ENCODE results near the gene RHOU. TPM values are rescaled to one million over a fixed set of nuclear protein-coding genes. Genes with fewer than 3 reads are reported as not detected.
"Not testable (repeated sequence)": the region's sequence is repeated elsewhere in the genome, so short reads cannot be mapped to it uniquely, and the experiment has no call there.

The RHOU gene
- polyA plus RNA-seq (2012; ENCODE audit: missing spikeins) = 0.06 TPM

DNA sequence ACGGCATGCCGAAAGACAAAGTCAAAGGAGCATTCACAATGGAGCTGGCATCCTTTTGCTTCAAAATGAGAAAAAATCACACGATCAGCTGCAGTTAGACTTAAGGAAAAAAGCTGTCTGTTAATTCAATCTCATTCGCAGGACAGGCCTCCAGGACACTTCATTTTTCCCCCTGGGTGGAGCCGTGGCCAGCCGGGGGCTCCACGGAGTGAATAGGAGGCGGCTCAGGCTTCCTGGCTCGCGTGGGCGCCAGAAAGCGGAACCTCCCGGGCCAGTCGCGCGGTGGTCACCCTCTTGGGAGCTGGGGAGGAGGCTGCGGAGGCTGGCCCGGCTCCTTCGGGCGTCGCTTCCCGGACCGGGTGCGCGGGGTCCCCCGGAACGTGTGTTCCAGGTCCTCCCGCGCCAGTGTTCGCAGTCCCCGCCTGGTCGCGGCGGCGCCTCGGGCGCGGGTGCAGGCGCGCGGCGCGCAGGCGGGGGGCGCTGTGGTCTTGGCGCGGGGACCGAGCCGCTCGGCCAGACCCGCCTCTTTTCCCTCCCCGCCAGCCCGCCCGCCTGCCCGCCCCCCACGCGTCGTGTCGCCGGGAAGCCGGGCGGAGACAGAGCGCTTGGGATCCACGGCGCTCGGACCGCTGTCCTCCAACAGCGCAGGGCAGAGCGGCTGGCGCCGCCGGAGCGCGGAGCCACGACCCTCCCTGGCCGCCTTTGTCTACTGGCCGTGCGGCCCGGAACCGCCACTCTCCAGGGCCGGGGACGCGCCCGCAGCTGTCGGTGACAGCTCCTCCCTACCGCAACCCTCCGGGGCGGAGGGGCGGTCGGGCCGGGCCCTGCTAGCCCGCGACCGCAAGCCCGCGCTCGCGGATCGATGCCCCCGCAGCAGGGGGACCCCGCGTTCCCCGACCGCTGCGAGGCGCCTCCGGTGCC lies at the start of gene RHOU:
TSS of gene RHOU (plus strand) at position 599 of the 921 bp plus-strand sequence. CDS start at position 863, 264 bp downstream.
- FAIRE-seq (no peak), DNase-seq (ENCODE audit: insufficient read length) (peak; percentile 24)

DNA sequence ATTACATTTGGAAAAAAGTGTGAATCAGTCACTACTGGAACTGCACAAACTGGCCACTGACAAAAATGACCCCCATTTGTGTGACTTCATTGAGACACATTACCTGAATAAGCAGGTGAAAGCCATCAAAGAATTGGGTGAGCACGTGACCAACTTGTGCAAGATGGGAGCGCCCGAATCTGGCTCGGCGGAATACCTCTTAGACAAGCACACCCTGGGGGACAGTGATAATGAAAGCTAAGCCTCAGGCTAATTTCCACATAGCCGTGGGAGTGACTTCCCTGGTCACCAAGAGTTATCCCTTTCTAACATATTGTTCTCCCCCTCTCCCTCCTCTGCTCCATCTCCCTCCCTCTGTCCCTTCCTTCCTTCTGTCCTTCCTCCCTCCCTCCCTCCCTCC lies 47.7 kb upstream of the RHOU start:
- no peak for FAIRE-seq

More for the DNA sequence above, at the start of gene RHOU:
- TF ChIP-seq TAF1 (IDR thresholded peaks at IDR 0.05; ENCODE audit: borderline replicate concordance, low read depth, low read length) (no peak), POLR2AphosphoS5 (IDR thresholded peaks at IDR 0.05; ENCODE audit: low read depth, low read length) (no peak), POLR2A (IDR thresholded peaks at IDR 0.05; ENCODE audit: low read depth, low read length) (no peak)

DNA sequence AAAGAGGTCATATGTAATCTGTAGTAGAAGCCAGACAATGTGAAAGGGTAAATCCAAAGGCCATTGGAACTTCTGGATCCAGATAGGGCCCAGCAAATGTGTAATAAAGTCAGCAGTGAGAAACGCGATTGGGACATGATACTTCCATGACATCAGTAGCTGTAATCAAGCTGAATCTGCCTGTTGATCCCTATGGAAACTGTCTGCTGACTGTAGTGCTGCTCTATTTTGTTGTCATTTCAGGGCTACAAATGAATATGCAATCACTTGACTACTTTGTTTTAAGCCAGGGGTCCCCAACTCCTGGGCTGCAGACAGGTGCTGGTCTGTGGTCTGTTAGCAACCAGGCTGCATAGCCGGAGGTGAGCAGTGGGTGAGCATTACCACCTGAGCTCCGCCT lies 46.0 kb upstream of the RHOU start:
- no peak for FAIRE-seq
- TF ChIP-seq TAF1 (IDR thresholded peaks at IDR 0.05; ENCODE audit: borderline replicate concordance, low read depth, low read length) (no peak), POLR2AphosphoS5 (IDR thresholded peaks at IDR 0.05; ENCODE audit: low read depth, low read length) (no peak), POLR2A (IDR thresholded peaks at IDR 0.05; ENCODE audit: low read depth, low read length) (no peak)
- no peak for DNase-seq (ENCODE audit: insufficient read length)

More for the DNA sequence above, 47.7 kb upstream of the RHOU start:
- TF ChIP-seq TAF1 (IDR thresholded peaks at IDR 0.05; ENCODE audit: borderline replicate concordance, low read depth, low read length) (no peak), POLR2AphosphoS5 (IDR thresholded peaks at IDR 0.05; ENCODE audit: low read depth, low read length) (no peak), POLR2A (IDR thresholded peaks at IDR 0.05; ENCODE audit: low read depth, low read length) (no peak)
- DNase-seq (ENCODE audit: insufficient read length) = no peak

DNA sequence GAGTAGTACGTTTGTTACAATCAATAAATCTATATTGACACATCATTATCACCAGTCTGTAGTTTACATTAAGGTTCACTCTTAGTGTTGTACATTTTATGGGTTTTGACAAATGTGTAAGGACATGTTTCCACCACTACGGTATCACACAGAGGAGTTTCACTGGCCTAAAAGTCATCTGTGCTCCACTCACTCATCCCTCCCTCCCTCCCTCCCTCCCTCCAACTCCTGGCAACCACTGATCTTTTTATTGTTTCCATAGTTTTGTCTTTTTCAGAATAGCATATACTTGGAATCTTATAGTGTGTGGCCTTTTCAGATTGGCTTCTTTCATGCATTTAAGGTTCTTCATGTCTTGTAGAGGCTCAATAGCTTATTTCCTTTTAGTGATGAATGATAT lies 44.1 kb upstream of the RHOU start:
- no peak for TF ChIP-seq TAF1 (IDR thresholded peaks at IDR 0.05; ENCODE audit: borderline replicate concordance, low read depth, low read length)
- no peak for TF ChIP-seq POLR2AphosphoS5 (IDR thresholded peaks at IDR 0.05; ENCODE audit: low read depth, low read length)
- TF ChIP-seq POLR2A (IDR thresholded peaks at IDR 0.05; ENCODE audit: low read depth, low read length) = no peak
- no peak for FAIRE-seq
- DNase-seq (ENCODE audit: insufficient read length) = no peak

DNA sequence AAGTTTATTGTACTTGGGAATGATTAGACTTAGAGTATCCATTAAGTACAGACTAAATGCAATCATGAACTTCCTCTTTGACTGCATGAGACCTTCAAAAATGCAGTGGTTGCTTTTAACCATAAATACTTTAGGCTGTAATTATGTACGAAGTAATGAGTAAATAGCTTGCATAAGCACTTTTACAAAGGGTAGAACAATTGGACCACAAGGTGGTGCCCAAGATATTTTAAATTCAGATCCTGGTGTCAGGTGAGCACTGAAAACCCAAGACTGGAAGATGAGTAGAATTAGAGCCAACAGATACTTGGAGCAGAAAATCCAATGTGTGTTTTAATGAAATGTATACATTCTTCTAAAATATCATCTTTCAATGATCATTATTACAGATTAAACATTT lies 43.4 kb upstream of the RHOU start:
- no peak for DNase-seq (ENCODE audit: insufficient read length)
- no peak for FAIRE-seq
- TF ChIP-seq TAF1 (IDR thresholded peaks at IDR 0.05; ENCODE audit: borderline replicate concordance, low read depth, low read length) (no peak), POLR2AphosphoS5 (IDR thresholded peaks at IDR 0.05; ENCODE audit: low read depth, low read length) (no peak), POLR2A (IDR thresholded peaks at IDR 0.05; ENCODE audit: low read depth, low read length) (no peak)

DNA sequence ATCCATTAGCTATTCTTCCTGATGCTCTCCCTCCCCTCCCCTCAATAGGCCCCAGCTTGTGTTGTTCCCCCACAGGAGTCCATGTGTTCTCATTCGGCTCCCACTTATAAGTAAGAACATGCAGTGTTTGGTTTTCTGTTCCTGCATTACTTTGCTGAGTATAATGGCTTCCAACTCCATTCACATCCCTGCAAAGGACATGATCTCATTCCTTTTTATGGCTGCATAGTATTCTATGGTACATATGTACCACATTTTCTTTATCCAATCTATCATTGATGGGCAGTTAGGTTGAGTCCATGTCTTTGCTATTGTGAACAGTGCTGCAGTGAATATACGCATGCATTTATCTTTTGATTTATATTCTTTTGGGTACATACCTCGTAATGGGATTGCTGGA lies 40.8 kb upstream of the RHOU start:
- DNase-seq (ENCODE audit: insufficient read length); FAIRE-seq: not testable (repeated sequence)

DNA sequence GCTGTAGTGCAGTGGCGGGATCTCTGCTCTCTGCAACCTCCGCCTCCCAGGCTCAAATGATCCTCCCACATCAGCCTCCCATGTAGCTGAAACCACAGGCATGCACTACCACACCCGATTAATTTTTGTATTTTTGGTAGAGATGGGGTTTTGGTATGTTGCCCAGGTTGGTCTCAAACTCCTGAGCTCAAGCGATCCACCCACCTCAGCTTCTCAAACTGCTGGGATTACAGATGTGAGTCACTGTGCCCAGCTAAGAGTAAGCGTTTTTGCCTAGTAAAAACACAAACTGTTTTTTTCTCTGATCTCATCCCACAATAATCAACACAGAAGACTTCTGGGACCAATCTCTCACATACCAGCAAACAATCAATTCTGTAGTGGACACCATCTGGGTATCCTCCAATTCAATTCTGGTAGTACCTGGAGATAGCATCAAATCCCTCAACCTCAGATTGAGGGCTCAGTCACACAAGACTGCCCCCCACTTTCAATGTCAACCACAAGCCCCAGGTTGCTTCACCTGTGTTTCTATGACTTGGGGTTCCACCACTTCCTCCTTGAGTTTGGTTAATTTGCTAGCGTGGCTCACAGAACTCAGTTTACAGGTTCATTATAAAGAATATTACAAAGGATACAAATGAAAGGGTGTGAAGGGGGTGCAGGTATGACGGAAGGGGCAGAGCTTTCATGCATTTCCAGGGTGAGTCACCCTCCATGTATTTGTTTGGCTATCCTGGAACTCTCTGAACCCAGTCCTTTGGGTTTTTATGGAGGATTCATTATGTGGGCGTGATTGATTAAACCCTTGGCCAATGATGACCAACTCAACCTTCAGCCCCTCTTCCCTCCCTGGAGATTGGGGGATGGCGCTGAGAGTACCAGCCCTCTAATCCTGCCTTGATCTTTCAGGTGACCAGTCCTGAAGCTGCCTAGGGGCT lies 40.0 kb upstream of the RHOU start:
- FAIRE-seq (no peak), DNase-seq (ENCODE audit: insufficient read length) (no peak)
- no peak for TF ChIP-seq POLR2AphosphoS5 (IDR thresholded peaks at IDR 0.05; ENCODE audit: low read depth, low read length)
- no peak for TF ChIP-seq TAF1 (IDR thresholded peaks at IDR 0.05; ENCODE audit: borderline replicate concordance, low read depth, low read length)
- no peak for TF ChIP-seq POLR2A (IDR thresholded peaks at IDR 0.05; ENCODE audit: low read depth, low read length)

DNA sequence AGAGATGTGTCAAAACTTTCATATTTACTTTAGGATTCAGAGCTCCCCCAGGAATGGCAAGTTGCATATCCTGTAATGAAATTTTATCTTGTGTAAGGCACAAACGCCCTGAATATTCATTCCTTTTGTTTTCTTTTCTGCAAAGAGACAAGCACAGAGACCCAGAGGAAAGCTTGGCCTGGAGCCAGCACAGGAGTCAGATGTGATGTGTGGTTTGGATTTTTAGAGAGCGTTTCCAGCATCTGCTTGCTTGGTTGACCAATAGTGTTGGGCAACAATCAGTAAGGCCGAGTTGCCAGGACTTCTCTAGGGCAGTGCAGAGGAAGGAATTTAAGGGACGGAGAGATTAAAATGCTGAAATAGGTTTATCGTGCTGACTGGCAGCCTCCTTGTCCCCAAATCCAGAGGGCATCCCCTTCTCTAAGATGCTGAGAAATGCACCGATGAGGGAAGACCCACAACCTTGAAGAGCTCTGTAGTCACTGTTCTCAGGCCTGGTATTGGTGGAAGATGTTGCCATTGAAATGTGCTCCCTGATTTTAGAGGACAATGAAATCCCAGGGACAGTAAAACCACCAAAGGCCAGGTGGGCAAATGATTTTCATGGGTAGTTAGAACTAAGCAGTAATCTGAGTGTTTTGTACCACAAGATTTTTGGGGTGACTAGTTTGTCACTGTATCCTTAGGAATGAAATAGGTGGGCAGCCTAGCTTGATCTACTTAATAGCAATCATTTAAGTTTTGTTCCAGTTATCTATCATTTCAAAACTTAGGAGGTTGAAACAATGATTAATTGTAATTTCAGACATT lies 37.9 kb upstream of the RHOU start:
- no peak for FAIRE-seq

DNA sequence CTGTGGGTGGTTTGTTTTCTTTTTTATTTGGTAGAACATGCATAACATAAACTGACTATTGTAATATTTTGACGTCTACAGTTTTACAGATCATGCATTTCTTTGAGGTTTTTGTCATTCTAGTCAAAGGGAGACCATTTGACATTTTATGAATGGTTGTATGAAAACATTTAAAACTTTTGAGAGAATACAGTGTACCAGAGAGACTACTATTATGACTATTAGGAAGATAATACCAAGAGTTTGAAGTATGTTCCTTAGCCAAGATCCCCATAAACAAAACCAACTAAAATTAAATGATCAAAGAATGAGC lies 37.3 kb upstream of the RHOU start:
- DNase-seq (ENCODE audit: insufficient read length) (no peak), FAIRE-seq (no peak)
- TF ChIP-seq TAF1 (IDR thresholded peaks at IDR 0.05; ENCODE audit: borderline replicate concordance, low read depth, low read length) (no peak), POLR2A (IDR thresholded peaks at IDR 0.05; ENCODE audit: low read depth, low read length) (no peak), POLR2AphosphoS5 (IDR thresholded peaks at IDR 0.05; ENCODE audit: low read depth, low read length) (no peak)

More for the DNA sequence above, 37.9 kb upstream of the RHOU start:
- no peak for DNase-seq (ENCODE audit: insufficient read length)
- TF ChIP-seq TAF1 (IDR thresholded peaks at IDR 0.05; ENCODE audit: borderline replicate concordance, low read depth, low read length) = no peak

DNA sequence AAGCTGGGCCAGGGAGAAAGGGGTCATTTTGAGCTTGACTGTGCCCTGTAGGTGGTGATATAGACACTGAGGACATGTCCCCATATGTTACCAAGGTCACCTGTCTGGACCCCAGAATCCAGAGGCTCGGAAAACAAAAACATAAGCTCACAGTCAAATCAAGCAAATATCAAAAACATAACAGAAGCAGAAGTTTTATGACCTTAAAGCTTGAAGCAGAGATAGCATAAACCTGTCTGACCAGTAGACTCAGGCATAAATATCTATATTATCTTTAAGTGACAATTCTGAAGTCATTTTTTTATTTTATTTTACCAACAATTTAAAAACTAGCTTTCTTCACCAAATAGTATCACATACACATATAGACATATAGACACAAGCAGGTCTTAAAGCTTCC lies 32.8 kb upstream of the RHOU start:
- DNase-seq (ENCODE audit: insufficient read length) = no peak
- FAIRE-seq = no peak
- TF ChIP-seq TAF1 (IDR thresholded peaks at IDR 0.05; ENCODE audit: borderline replicate concordance, low read depth, low read length) (no peak), POLR2A (IDR thresholded peaks at IDR 0.05; ENCODE audit: low read depth, low read length) (no peak), POLR2AphosphoS5 (IDR thresholded peaks at IDR 0.05; ENCODE audit: low read depth, low read length) (no peak)

DNA sequence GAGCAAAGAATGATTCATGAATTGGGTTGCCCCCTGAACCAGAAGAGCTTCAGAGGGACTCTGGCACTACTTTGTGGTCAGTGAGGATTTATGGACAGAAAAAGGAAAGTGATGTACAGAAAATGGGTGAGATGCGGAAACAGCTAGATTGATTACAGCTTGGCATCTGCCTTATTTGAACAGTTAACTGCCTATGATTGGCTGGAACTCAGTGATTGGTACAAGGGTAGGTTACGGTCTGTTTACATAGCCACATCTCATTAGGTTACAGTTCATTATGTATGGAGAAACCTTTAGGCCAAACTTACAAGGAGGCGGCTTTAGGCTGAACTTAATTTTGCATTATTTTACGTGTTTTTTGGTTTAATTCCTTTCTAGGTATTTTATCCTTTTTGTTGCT lies 29.0 kb upstream of the RHOU start:
- FAIRE-seq (no peak), DNase-seq (ENCODE audit: insufficient read length) (no peak)
- no peak for TF ChIP-seq POLR2A (IDR thresholded peaks at IDR 0.05; ENCODE audit: low read depth, low read length)
- TF ChIP-seq TAF1 (IDR thresholded peaks at IDR 0.05; ENCODE audit: borderline replicate concordance, low read depth, low read length) = no peak
- no peak for TF ChIP-seq POLR2AphosphoS5 (IDR thresholded peaks at IDR 0.05; ENCODE audit: low read depth, low read length)

All from GM12892 (cell line).